IMR-90 (cell line): Measurements from ENCODE around the gene ANK2. TPM values are rescaled to one million over a fixed set of nuclear protein-coding genes. Genes with fewer than 3 reads are reported as not detected.

Experiments used
- ATAC-seq: fragments of 200-7000 bp; cut with Tn5 transposase; 2 replicates; pipeline ENCODE4 v1.9.1; 2020; ENCODE audit warnings: low read depth, mild to moderate bottlenecking, moderate library complexity
- BruUV-seq: library from RNA; stranded (reverse); fragments of 400-500 nt; replicated peaks from 2 replicates; lab custom pipeline; 2021; lab: Mats Ljungman, UMichigan
- CTCF ChIA-PET: fragments of 300-600 bp; formaldehyde crosslinking; extraction: SDS; loops from one replicate; lab custom pipeline; 2021; ENCODE audit warnings: antibody characterized with exemption; lab: Yijun Ruan, JAX
- POLR2A ChIA-PET: fragments of 300-600 bp; sonication (Branson Sonifier 250); formaldehyde crosslinking; loops from one replicate; lab custom pipeline; 2022; ENCODE audit warnings: antibody characterized with exemption; ENCODE audit not compliant: unreplicated experiment; lab: Charles Lee
- DNase-seq: peaks from one replicate; pipeline ENCODE4 v3.0.0; 2013
- H2AFZ ChIP-seq: replicated peaks from 2 replicates; pipeline ENCODE3; 2013; ENCODE audit warnings: low read length, mild to moderate bottlenecking; ENCODE audit not compliant: poor library complexity
- H2AK5ac ChIP-seq: 2 replicates; pipeline ENCODE4 v1.6.1; 2013; ENCODE audit warnings: low read depth, low read length, inconsistent platforms
- H2AK9ac ChIP-seq: replicated peaks from 2 replicates; pipeline ENCODE3; 2013; ENCODE audit warnings: mild to moderate bottlenecking, low read depth, low read length, moderate library complexity; ENCODE audit not compliant: poor library complexity
- H2BK120ac ChIP-seq: 2 replicates; pipeline ENCODE4 v1.6.1; 2013; ENCODE audit warnings: low read depth, low read length, inconsistent platforms
- H2BK15ac ChIP-seq: 3 replicates; pipeline ENCODE4 v1.6.1; 2013; ENCODE audit warnings: low read depth, low read length, inconsistent platforms
- H2BK20ac ChIP-seq: 2 replicates; pipeline ENCODE4 v1.6.1; 2013; ENCODE audit warnings: low read depth, mild to moderate bottlenecking, inconsistent platforms, low read length, moderate library complexity
- H2BK5ac ChIP-seq: 2 replicates; pipeline ENCODE4 v1.6.1; 2013; ENCODE audit warnings: mild to moderate bottlenecking, low read depth, low read length, inconsistent platforms; ENCODE audit not compliant: poor library complexity, severe bottlenecking
- H3K14ac ChIP-seq: replicated peaks from 2 replicates; pipeline ENCODE4 v1.6.1; 2013; ENCODE audit warnings: low read depth, low read length, inconsistent platforms
- H3K18ac ChIP-seq: 2 replicates; pipeline ENCODE4 v1.6.1; 2013; ENCODE audit warnings: low read depth, low read length, control low read depth
- H3K23ac ChIP-seq: 2 replicates; pipeline ENCODE4 v1.6.1; 2013; ENCODE audit warnings: low read depth, low read length, inconsistent platforms
- H3K27ac ChIP-seq: 2 replicates; pipeline ENCODE4 v1.5.1; 2013; ENCODE audit warnings: mild to moderate bottlenecking, control low read depth, low read length; ENCODE audit not compliant: insufficient read depth
- H3K27me3 ChIP-seq: 2 replicates; pipeline ENCODE4 v1.6.1; 2013; ENCODE audit warnings: low read length; ENCODE audit not compliant: control insufficient read depth, insufficient read depth
- H3K36me3 ChIP-seq: 2 replicates; pipeline ENCODE4 v1.6.1; 2013; ENCODE audit warnings: low read length, mixed read lengths; ENCODE audit not compliant: control insufficient read depth, insufficient read depth
- H3K4ac ChIP-seq: 2 replicates; pipeline ENCODE4 v1.6.1; 2013; ENCODE audit warnings: low read depth, low read length, inconsistent platforms
- H3K4me1 ChIP-seq: 2 replicates; pipeline ENCODE4 v1.6.1; 2013; ENCODE audit warnings: low read length, mixed read lengths; ENCODE audit not compliant: control insufficient read depth, insufficient read depth
- H3K4me2 ChIP-seq: 2 replicates; pipeline ENCODE4 v1.6.1; 2013; ENCODE audit warnings: low read depth, mild to moderate bottlenecking, control low read depth, low read length, moderate library complexity
- H3K4me3 ChIP-seq: 2 replicates; pipeline ENCODE4 v1.5.1; 2013; ENCODE audit warnings: low read depth, mild to moderate bottlenecking, control low read depth, low read length, moderate library complexity; ENCODE audit not compliant: insufficient read depth
- H3K56ac ChIP-seq: 2 replicates; pipeline ENCODE4 v1.6.1; 2013; ENCODE audit warnings: low read length, inconsistent platforms; ENCODE audit not compliant: insufficient read depth; ENCODE audit errors: extremely low read depth
- H3K79me1 ChIP-seq, 2 experiments: 2 replicates each; pipeline ENCODE4 v1.6.1; 2013; ENCODE audit warnings: low read length in 2 of 2, inconsistent platforms in 1 of 2, low read depth in 1 of 2
- H3K9ac ChIP-seq: 2 replicates; pipeline ENCODE4 v1.6.1; 2013; ENCODE audit warnings: low read depth, low read length, control low read depth
- H3K9me1 ChIP-seq: 2 replicates; pipeline ENCODE4 v1.6.1; 2013; ENCODE audit warnings: low read length, inconsistent platforms; ENCODE audit not compliant: insufficient read depth
- H3K9me3 ChIP-seq: 2 replicates; pipeline ENCODE4 v1.6.1; 2013; ENCODE audit warnings: low read length; ENCODE audit not compliant: control insufficient read depth, insufficient read depth
- H4K20me1 ChIP-seq: 2 replicates; pipeline ENCODE4 v1.6.1; 2013; ENCODE audit warnings: low read length, inconsistent platforms; ENCODE audit not compliant: insufficient read depth
- H4K5ac ChIP-seq: 2 replicates; pipeline ENCODE4 v1.6.1; 2013; ENCODE audit warnings: mild to moderate bottlenecking, low read depth, low read length, control low read depth
- H4K8ac ChIP-seq, 2 experiments: 2 replicates each; pipeline ENCODE4 v1.6.1; 2013; ENCODE audit warnings: low read depth in 2 of 2, low read length in 2 of 2, control low read depth in 1 of 2, inconsistent platforms in 1 of 2
- H4K91ac ChIP-seq: 2 replicates; pipeline ENCODE4 v1.6.1; 2013; ENCODE audit warnings: low read depth, low read length, inconsistent platforms; ENCODE audit not compliant: insufficient read depth
- BHLHE40 ChIP-seq: fragments of 150-350 bp; IDR thresholded peaks from 2 replicates; pipeline ENCODE4 v1.6.1; 2016; ENCODE audit warnings: mild to moderate bottlenecking, low read depth, low read length
- CEBPB ChIP-seq: IDR thresholded peaks from 2 replicates; pipeline ENCODE4 v1.6.1; 2012; ENCODE audit warnings: low read depth, low read length, improper control_type of control experiment
- CTCF ChIP-seq: conservative IDR thresholded peaks from 2 replicates; pipeline ENCODE4 v1.5.1; 2012; ENCODE audit warnings: mild to moderate bottlenecking, low read depth, low read length, improper control_type of control experiment
- FOS ChIP-seq: fragments of 150-350 bp; IDR thresholded peaks from 2 replicates; pipeline ENCODE4 v1.6.1; 2016; ENCODE audit warnings: low read depth, low read length
- SMC3 ChIP-seq: fragments of 150-350 bp; IDR thresholded peaks from 2 replicates; pipeline ENCODE4 v1.6.1; 2016; ENCODE audit warnings: low read depth, mild to moderate bottlenecking, antibody characterized with exemption, low read length, moderate library complexity
- WGBS, 2 experiments: methylation state at CpG; one replicate each; pipeline versions ENCODE4 v1.1.5 to v1.1.7; 2013; ENCODE audit warnings: missing lambda C conversion rate in 2 of 2; ENCODE audit not compliant: insufficient read length in 1 of 2; ENCODE audit errors: extremely low coverage in 2 of 2; 5-methylcytosine and 5-hydroxymethylcytosine counted together
- dilution Hi-C: fragments of 300-500 bp; cut with HindIII; formaldehyde crosslinking; loops from one replicate; pipeline ENCODE4 v1.14.3; 2018; ENCODE audit warnings: low sequenced_read_pairs; ENCODE audit not compliant: unreplicated experiment
- in situ Hi-C: fragments of 300-500 bp; cut with MboI; formaldehyde crosslinking; loops from 3 replicates; pipeline ENCODE4 v1.14.3; 2019; ENCODE audit warnings: low sequenced_read_pairs, inconsistent platforms, mixed read lengths
- intact Hi-C: fragments of 100-400 bp; cut with micrococcal nuclease; formaldehyde crosslinking; loops from 2 replicates; pipeline ENCODE4 v1.10.0; 2022
- polyA plus RNA-seq, 3 experiments: library from polyadenylated mRNA; depleted of rRNA; stranded (reverse); fragments of >200 nt; gene quantifications; 2 replicates each; pipeline ENCODE4 v1.2.3, GENCODE V29; 2012; ENCODE audit warnings: low replicate concordance in 1 of 3
- total RNA-seq: library from RNA; depleted of rRNA; stranded (reverse); fragments of >200 nt; gene quantifications from 2 replicates; pipeline ENCODE4 v1.2.3, GENCODE V29; 2012

The ANK2 gene
- total and polyA plus RNA-seq, 2 of the 4 experiments (the other 2 are of a cell fraction), result 0.82 to 6.6 TPM

- H3K18ac ChIP-seq, result no peak overlapping the region
- H3K9me3 ChIP-seq, result no peaks in the 10 kb centered on the region
- intact Hi-C loops (no loop called here), dilution Hi-C loops (no loop called here), in situ Hi-C loops (no loop called here)
- ATAC-seq (peak; percentile 24; the same call in 1 of the 2 replicates), DNase-seq (no peak)
- no peak overlapping the region for H2AK9ac ChIP-seq
- H3K23ac ChIP-seq, result no peak overlapping the region
- no peak overlapping the region for H2AK5ac ChIP-seq
- no peak overlapping the region for H4K91ac ChIP-seq
- WGBS, 2 experiments, result no CpG with 5 or more reads among the region's 1 CpG
- no peaks in the 10 kb centered on the region for H3K9me1 ChIP-seq
- no peak overlapping the region for H2BK120ac ChIP-seq
- POLR2A ChIA-PET, result no interaction called here
- no peak overlapping the region for H3K56ac ChIP-seq
- no peak for TF ChIP-seq BHLHE40
- no peak for TF ChIP-seq FOS
- TF ChIP-seq CTCF, result no peak
- TF ChIP-seq SMC3, result no peak
- no peak for TF ChIP-seq CEBPB
- no peak overlapping the region for H3K4ac ChIP-seq
- BruUV-seq, result no TSS peak
- no peaks in the 10 kb centered on the region for H4K20me1 ChIP-seq
- no peak overlapping the region for H2BK20ac ChIP-seq
- no peak overlapping the region for H2BK5ac ChIP-seq
- H3K4me2 ChIP-seq, result no peak overlapping the region
- H2BK15ac ChIP-seq, result no peak overlapping the region
- H3K14ac ChIP-seq, result no peak overlapping the region
- H3K27me3 ChIP-seq, result no peaks in the 10 kb centered on the region
- no peak overlapping the region for H3K4me3 ChIP-seq
- H3K9ac ChIP-seq, result no peak overlapping the region
- H4K8ac ChIP-seq, result no peak overlapping the region
- no peak overlapping the region for H2AFZ ChIP-seq
- H3K4me1 ChIP-seq, result no peaks in the 10 kb centered on the region
- no peaks in the 10 kb centered on the region for H3K36me3 ChIP-seq
- no peak overlapping the region for H3K27ac ChIP-seq
- H4K5ac ChIP-seq, result no peak overlapping the region
- H3K79me1 ChIP-seq, result no peaks in the 10 kb centered on the region
- CTCF ChIA-PET, result interaction anchor here (1.0 kb wide), 1 partner anchor 9 kb away, joined by 3 read pairs; no protein-coding TSS in a partner anchor
Observed at GRCh38 chr4:113020966-113021365, 28.5 kb upstream of the ANK2 start.
